Left renal pelvis (tissue), 4 donors: ENCODE measurements around the gene TMEM39A. TPM values are rescaled to one million over a fixed set of nuclear protein-coding genes. Genes with fewer than 3 reads are reported as not detected.

Source experiments
- DNase-seq, 4 donors: peaks; one replicate each; pipeline ENCODE4 v3.0.0-alpha.2; 2013; ENCODE audit warnings: low read depth in 4 of 4, low spot score in 3 of 4
- polyA plus RNA-seq, 4 donors: library from polyadenylated mRNA; unstranded; fragments of 120-200 nt; gene quantifications; one replicate each; pipeline ENCODE4 v1.2.1, GENCODE V29; 2013; ENCODE audit not compliant: insufficient read length in 4 of 4

Gene TMEM39A
- polyA plus RNA-seq, result 10 to 100 TPM; 47.5 to 81.1 (median 56.8) TPM

DNA sequence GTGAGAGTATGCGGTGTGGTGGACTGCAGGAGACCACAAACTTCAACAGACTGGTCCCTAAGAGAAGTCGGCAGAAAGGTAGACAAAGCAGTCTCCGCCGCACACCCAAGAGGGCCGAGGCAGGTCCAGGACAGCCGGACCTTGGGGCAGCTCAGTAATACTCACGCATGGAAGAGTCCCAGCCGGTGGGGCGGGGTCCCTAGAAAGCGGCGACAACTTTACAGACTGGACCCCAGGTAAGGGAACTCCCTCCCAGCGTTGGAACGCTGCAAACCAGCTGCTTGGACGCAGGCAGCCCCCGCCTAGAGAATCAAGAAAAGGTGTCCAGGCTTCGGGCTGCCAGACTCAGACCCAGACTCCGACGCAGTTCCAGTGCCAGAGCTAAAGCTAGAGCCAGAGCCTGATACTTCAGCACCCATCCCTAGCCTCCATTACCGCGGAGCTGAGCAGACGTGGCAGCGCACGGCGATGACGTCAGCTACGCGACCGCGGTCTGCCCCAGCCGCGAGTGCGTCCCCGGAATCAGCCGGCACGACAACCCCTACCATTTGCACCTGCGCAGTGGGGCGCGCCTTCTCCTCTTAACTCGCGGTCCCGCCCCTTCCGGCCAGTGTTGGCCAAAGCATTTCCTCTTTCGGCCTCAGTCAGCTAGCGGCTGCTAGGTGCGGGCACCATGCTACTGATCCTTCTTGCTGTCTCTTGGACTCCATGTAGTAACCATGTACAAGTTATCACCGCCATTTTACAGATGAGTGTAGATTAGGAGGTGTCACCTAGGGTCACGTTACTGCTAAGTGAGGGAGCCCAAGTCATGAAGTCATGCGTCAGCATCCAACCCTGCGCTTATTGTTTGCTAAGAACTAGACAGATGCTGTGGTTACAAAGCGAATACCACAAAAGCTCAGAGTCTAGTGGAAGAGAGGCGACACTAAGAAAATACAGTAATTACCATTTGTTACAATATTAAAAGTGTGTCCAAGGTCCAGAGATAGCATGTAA is at the start of gene TMEM39A:
TSS of gene TMEM39A (minus strand) at position 445 of the 999 bp plus-strand sequence. CDS start 1,541 bp downstream, outside the sequence.
- peak; percentile 96 to 97 (median 97) for DNase-seq

DNA sequence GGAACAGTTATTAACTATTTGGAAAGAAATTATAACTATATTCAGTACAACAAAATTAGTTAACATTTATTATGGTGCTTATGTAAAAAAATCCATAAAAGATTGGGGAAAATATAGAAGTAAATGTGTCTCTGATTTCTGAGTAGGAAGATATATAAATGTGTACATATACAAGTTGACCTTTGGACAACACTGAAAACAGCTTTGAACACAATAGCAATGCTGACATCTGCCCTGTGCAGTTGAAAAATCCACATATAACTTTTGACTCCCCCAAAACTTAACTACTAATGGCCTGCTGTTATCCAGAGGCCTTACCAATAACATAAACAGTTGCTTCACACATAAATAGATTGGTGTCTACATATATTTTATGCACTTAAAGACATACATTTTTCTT is 47.3 kb upstream of the TMEM39A start:
- DNase-seq, result no peak

DNA sequence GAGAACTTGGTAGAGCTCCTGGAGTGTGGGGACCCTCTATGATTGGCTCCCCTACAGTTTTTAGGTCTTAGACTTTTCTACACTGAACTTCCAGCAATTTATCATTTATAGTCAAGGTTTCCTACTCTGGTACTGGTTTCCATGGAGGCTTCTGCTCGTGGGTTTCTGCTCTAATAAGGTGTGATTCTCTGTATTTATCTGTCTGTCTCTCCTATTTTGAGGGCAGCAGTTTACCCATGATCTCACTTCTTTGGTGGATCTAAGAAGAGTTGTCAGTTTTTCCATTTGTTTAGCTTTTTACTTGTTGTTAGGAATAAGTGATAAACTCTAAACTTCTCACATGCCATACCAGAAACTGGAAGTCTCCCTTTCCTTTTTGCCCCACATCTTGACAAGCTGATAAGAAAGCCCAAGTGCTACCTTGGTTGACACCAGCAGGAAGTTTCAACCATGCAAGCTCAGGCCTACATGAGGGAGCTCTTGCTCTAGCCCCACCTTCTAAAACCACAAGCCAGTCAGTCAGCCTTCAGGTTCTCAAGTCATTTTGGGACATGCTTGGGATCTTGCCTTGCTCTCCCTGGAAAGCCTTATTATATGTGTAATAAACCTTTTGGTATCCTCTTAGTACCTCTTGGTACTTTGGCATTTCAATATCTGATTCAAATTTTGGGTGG is 44.9 kb upstream of the TMEM39A start:
- DNase-seq, result no peak

GRCh38 chr3:119507404-119507803 is 44.0 kb upstream of the TMEM39A start:
- DNase-seq, result no peak

GRCh38 chr3:119506631-119507030 is 43.2 kb upstream of the TMEM39A start:
- DNase-seq, result no peak

- DNase-seq, result no peak
Measured at GRCh38 chr3:119500901-119501300, 37.5 kb upstream of the TMEM39A start.

GRCh38 chr3:119500265-119500664 is 36.9 kb upstream of the TMEM39A start:
- DNase-seq, result no peak

DNA sequence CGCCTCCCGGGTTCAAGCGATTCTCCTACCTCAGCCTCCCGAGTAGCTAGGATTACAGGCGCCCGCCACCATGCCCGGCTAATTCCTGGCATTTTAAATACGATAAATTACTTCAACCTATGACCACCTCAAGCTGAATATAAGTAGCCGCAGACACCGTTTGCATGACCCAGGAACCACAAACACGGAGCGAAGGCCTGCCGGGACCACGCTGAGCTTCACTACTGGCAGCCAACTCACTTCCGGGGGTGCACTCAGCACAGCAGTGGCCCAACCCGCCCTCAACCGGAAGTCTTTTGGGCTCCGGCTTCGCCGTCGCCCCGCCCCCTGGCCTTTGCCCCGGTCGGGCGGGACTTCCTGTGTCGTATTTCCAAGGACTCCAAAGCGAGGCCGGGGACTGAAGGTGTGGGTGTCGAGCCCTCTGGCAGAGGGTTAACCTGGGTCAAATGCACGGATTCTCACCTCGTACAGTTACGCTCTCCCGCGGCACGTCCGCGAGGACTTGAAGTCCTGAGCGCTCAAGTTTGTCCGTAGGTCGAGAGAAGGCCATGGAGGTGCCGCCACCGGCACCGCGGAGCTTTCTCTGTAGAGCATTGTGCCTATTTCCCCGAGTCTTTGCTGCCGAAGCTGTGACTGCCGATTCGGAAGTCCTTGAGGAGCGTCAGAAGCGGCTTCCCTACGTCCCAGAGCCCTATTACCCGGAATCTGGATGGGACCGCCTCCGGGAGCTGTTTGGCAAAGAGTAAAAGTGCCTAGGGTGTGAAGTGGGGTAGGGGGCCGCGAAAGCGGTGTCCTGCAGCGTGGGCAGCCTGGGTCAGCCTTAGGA is 35.0 kb upstream of the TMEM39A start, which contains the start of gene TIMMDC1:
TSS of gene TIMMDC1 (plus strand) at position 362 of the 826 bp plus-strand sequence. CDS start at position 549, 187 bp downstream.
- DNase-seq, result peak; percentile 91 to 96 (median 96)

- DNase-seq, result peak in 2 of 4 donors; percentile 5 to 6
Measured at GRCh38 chr3:119497820-119498185, 34.4 kb upstream of the TMEM39A start.

DNA sequence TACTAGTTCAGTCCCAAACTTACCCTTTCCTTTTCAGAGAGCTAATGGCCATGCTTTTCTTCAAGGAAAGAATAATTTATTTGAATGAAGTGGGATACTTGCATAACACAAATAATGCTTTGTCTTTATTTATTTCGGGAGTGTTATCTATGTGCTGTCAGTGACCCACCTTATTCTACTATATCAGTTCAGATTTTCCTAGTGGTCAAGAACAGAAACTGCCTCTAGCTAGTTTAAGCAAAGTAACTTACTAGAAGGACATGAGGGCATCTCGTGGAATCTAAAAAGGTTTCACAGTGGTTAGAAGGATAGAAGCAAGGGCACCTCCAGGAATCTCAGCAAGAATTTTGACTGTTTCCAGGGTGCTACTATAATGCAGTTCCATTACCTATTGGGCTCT is 31.2 kb upstream of the TMEM39A start:
- no peak for DNase-seq

DNA sequence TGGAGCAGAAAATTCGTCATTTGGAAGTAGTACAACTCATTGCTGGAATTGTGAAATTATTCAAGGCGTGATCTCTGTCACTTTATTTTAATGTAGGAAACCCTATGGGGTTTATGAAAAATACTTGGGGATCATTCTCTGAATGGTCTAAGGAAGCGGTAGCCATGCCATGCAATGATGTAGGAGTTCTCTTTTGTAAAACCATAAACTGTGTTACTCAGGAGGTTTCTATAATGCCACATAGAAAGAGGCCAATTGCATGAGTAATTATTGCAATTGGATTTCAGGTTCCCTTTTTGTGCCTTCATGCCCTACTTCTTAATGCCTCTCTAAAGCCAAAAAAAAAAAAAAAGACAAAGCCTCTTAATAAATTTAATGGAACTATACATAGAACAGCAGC is 29.4 kb upstream of the TMEM39A start:
- no peak for DNase-seq

GRCh38 chr3:119492128-119492527 is 28.7 kb upstream of the TMEM39A start:
- DNase-seq, result no peak

- no peak for DNase-seq
Measured at GRCh38 chr3:119490153-119490552, 26.7 kb upstream of the TMEM39A start.

DNA sequence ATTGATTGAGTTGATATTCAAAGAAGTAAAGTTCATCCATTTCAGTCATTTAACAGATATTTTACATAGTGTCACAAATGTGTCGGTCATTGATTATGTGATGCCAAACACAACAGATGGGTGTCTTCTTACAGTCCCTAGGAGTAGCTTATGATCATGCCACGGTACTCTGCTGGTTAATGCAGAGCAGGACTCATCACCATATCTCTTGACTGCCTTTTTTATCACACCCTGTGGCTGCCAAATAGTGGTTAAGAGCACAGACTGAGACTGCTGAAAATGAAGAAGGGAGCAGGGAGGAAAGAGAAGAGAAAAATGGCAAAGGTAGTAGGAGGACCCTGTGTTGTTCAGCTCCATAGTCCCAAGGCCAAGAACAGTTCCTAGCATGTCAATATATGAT is 22.1 kb upstream of the TMEM39A start:
- no peak for DNase-seq

GRCh38 chr3:119483101-119483500 is 19.7 kb upstream of the TMEM39A start:
- no peak for DNase-seq

- no peak for DNase-seq
Measured at GRCh38 chr3:119481079-119481478, 17.7 kb upstream of the TMEM39A start.

DNA sequence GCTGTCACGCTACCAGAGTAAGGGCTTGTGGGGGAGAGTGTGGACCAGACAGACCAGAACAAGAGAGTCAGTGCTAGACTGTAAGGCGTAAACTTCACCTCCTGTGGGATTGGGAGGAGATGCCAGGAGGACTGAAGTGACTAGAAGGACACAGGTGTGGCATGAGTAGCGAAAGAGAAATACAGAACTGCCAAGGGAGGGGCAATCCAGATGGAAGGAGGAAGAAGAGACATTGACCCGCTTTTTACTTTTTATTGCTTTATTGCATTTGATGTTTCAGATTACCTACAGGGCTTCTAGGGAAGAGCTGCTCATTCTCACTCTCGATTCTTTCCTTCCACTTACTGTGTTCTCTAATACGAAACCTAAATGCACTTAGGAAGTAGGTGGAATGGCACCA is 7.5 kb upstream of the TMEM39A start:
- DNase-seq, result no peak

GRCh38 chr3:119469418-119470189 is 6.2 kb upstream of the TMEM39A start:
- DNase-seq, result peak in 2 of 4 donors; percentile 16 to 24

DNA sequence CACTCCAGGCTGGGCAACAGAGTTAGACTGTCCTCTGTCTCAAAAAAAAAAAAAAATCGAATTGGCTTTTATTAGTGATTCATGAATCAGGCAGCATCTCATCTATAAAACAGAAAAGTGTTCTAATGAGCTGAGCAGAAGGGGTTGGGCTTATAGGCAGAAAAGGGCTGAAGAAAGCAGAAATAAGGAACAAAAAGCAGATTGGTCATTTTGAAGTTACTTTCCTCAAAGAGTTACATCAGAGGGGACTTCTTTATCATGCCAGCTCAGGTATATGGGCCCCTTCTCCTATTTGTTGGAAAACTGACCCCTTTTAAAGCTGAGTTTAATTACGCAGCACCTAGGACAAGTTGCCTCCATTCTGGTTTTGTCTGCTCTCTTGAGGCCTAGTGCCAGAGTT is 4.6 kb upstream of the TMEM39A start:
- no peak for DNase-seq

GRCh38 chr3:119457246-119457645 is 6.2 kb downstream of the TMEM39A start:
- no peak for DNase-seq
